Esophagus muscularis mucosa (tissue), 4 donors: ENCODE data around the gene PGC.

ENCODE experiments used
- CTCF ChIP-seq, 3 experiments: fragments of 200-600 bp in 2 of 3; fragments of 450-650 bp in 1 of 3; sonication (generic) in 2 of 3; IDR thresholded peaks; one replicate each; pipeline ENCODE4 v1.5.1; 2017 to 2019; ENCODE audit warnings: antibody characterized with exemption in 3 of 3, mild to moderate bottlenecking in 2 of 3, moderate library complexity in 1 of 3
- EP300 ChIP-seq: sonication (generic); formaldehyde crosslinking; IDR thresholded peaks from one replicate; pipeline ENCODE4 v1.6.1; 2017; ENCODE audit warnings: antibody characterized with exemption
- POLR2A ChIP-seq: fragments of 450-650 bp; IDR thresholded peaks from one replicate; pipeline ENCODE4 v1.6.1; 2017; ENCODE audit warnings: antibody characterized with exemption, moderate library complexity, mild to moderate bottlenecking, low read depth

GRCh38 chr6:41746107-41746506, 1.1 kb downstream of the PGC start:
- TF ChIP-seq CTCF (IDR thresholded peaks at IDR 0.05) (no peak), POLR2A (no peak), EP300 (no peak)
